Kidney capillary endothelial cell (primary cell): ENCODE results near the gene ROPN1.
"Not testable (repeated sequence)": the region's sequence is repeated elsewhere in the genome, so short reads cannot be mapped to it uniquely, and the experiment has no call there.

Experiments used
- DNase-seq: peaks from one replicate; pipeline ENCODE4 v3.0.0-alpha.2; 2018; ENCODE audit warnings: low spot score

ROPN1 gene

DNA sequence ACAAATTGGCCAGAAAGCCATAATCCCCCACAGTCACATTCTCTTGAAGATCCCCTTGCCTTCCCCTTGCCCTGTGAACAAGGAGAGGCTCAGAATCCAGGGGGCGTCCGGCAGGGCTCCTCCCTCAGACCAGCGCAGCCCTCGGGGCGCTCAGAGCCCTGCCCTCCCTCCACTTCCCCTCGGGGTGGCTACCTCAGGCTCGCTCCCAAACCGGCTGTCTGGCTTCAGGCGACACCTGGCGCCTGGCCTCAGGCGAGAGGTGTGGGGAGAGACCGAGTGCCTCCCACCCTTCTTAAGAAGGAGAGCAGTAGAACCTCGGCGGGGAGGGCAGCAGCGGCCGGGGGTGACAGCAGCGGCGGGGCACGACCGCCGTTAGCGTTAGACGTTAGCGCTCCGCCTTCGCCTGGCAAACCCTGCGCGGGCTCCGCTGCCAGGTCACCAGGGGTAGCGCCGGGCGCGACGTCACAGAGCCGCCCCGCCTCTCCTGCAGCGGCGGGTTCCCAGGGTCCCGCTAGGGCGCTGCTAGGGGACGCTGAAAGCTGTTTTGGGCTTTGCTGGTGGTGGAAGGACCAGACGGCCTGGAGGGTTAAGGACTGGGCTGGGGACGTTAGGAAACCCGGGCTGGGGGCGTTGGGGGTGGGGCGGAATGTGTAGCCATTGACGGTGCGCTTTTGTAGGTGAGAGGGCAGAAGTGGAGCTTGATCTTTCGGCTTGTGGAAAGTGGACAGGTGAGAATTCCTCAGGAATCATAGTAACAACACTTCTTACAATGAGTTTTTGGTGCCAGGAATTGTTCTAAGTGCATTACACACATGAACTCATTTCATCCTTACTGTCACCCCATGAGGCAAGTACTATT lies at the start of gene ROPN1:
ROPN1 (minus strand) TSS at position 395 of the 859 bp plus-strand sequence. CDS start 11,643 bp downstream, outside the sequence.
- not testable (repeated sequence) for DNase-seq

DNA sequence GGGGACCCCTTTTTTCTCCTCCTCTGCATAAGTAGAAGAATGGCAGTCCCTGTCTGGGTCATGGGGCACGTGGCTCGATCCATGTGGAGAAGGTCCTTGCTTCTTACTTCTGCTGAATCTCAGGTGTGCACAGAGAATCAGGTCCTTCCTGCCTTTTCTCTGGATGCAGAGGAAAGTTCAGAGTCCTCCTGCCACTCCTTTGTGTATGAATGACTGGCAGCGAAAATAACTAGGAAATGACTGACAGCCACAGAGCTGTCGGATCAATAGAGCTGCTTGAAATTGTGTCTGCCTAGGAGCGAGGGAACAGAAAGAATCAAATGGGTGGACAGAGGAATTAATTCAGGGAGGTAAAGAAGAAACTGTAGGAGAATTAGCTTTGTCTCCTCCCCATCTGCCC lies 49.6 kb upstream of the ROPN1 start:
- DNase-seq = no peak

DNA sequence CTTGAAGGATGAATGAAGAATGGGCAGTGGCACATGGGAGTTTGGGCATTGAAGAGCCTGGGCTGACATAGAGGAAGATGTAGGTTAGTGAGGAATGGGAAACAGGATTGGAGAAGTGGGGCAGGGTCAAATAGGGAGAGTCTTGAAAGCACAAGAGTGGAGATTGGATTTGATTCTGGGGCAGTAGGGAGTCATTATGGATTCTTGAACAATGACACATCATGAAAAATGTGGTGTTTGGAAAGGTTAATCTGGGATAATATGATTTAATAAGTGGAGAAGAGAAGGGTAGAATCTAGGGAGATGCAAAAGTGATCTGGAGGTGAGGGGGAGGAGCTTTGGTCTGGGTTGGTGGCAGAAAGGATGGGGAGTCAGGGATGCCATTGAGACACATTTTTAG lies 45.4 kb upstream of the ROPN1 start:
- no peak for DNase-seq

- not testable (repeated sequence) for DNase-seq
Measured at GRCh38 chr3:124036214-124036613, 44.3 kb upstream of the ROPN1 start.

- no peak for DNase-seq
Measured at GRCh38 chr3:124035463-124036121, 43.7 kb upstream of the ROPN1 start.

DNA sequence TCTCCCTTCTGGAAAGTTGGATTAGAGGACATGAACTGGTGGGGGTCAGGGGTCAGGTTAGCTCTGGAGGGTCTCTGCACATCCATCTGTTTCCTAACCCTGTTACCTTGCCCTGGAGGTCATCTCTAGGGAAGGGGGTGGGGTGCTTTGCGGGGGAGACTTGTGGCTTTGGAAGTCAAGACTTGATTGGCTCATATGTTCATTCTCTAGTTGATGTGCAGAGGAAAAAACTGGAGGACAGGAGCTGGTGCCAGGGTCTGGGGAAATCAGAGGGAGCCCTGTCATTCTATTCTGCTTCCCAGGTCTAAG lies 42.9 kb upstream of the ROPN1 start:
- no peak for DNase-seq

DNA sequence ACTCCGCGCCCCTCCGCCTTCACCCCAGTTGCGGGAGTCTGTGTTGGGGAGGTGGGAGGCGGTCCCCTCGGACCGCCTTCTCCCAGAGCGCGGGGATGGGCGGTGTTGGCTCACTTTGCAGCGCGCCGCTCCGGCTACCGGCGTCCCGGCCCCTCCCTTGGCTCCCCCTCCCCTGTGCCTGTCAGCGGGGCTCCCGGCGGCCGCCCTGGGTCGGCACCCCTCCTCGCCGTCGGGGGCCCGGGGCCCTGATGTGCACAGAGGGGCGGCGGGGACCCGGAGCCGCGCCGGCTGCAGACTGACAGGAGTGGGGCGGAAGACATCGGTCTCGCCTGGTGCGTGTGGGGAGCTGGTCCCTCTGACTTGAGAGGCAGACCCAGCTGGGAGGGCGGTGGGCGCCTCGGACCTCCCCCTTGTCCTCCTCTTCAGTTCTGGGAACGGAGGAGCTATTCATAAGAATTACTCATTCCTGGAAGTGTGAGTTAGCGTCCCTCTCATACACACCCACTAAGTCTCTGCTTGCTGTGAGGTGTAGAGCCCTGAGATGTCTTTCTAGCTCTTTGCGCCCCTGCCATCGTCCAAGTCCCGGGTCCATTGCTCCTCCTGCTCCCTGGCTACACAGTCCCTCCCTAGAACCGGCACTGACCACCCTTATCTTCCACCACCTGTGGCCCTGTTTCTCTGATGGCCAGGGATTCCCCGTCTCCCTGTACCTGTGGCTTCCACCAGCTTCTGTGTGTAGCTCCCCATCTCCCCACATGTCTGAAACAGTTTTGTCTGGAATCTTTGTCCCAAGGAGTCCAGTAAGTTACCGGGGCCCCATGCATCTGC lies 42.3 kb upstream of the ROPN1 start:
- DNase-seq = peak; percentile 36

DNA sequence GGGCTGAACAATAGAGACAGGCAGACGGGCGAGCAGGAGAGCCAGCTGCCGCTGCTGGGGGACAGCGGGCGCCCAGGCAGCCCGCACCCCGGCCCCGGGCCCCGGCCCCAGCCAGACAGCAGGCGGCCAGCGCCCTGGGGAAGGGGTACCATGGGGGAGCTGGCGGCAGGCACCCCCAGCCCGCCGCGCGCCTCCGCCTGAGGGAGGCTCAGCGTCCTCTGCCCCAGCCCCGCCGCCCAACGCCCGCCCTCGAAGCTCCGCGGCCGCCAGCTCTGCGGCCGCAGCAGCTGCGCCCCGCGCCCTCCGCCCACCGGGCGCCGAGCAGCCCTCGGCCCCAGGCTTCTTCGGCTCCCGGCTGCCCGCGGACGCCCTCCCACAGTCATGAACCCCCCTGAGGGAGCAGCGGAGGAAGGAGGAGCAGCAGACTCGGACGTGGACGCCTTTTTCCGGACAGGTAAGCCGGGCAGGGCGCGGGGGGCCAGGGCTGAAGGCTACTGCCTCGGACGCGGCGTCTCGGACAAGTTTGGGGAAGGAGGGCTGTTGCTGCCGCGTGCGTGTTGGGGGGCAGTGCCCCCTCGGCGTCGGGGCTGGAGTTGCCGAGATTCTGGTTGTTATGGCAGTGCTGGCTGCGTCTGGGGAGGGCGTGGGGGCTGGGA lies 41.6 kb upstream of the ROPN1 start, which contains the start of gene KALRN:
KALRN (plus strand) TSS at position 10 of the 656 bp plus-strand sequence.
- DNase-seq = peak; percentile 9

- DNase-seq = peak; percentile 75
Measured at GRCh38 chr3:124032881-124033359, 41.0 kb upstream of the ROPN1 start.

- no peak for DNase-seq
Measured at GRCh38 chr3:124032311-124032880, 40.5 kb upstream of the ROPN1 start.

DNA sequence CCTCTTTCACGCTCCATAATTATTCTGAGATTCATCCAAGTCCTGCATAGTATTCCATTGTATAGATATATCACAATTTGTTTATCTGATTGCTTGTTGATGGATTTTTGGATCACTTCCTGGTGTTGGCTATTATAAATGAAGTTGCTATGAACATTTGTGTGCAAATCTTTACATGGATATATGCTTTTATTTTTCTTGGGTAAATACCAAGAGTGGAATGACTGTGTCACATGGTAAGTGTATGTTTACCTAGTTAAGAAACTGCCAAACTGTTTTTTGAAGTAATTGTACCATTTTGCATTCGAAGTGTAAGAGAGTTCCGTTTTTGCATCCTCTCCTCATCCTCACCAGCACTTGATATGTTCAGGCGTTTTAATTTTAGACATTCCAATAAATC lies 34.6 kb upstream of the ROPN1 start:
- no peak for DNase-seq

- peak; percentile 2 for DNase-seq
Measured at GRCh38 chr3:124023531-124023930, 31.6 kb upstream of the ROPN1 start.

GRCh38 chr3:124019291-124019690 lies 27.4 kb upstream of the ROPN1 start:
- DNase-seq = no peak

GRCh38 chr3:124017502-124017901 lies 25.6 kb upstream of the ROPN1 start:
- DNase-seq = not testable (repeated sequence)

- DNase-seq = peak; percentile 47
Measured at GRCh38 chr3:124016483-124016882, 24.6 kb upstream of the ROPN1 start.

GRCh38 chr3:124014366-124014942 lies 22.5 kb upstream of the ROPN1 start:
- no peak for DNase-seq

GRCh38 chr3:124008321-124008720 lies 16.4 kb upstream of the ROPN1 start:
- DNase-seq = not testable (repeated sequence)

GRCh38 chr3:124007186-124007585 lies 15.3 kb upstream of the ROPN1 start:
- no peak for DNase-seq

GRCh38 chr3:124002405-124003079 lies 10.6 kb upstream of the ROPN1 start:
- not testable (repeated sequence) for DNase-seq

DNA sequence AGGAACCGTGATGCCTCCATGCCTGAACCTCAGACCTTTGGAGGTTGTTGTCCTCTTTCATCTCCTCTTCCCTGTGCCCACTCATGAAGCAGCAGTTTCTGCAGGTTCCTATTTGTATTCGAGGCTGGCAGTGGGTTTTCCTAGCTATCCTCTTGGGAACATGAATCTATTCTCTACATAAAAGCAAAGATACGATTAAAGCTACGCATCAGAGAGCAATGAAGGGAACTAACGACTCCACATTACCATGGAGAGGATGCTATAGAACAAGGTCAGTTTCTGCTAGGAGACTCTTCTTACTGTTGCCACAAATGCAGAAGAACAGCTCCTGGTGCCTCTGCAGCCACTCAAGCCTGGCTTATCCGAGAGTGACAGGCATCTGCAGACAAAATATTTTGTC lies 9.4 kb upstream of the ROPN1 start:
- not testable (repeated sequence) for DNase-seq
